GM10266 (cell line): ENCODE data around the gene MXD3.

Experiments used
- DNase-seq: peaks from one replicate; pipeline ENCODE4 v3.0.0; 2012; ENCODE audit errors: extremely low spot score
- TF ChIP-seq, protein P1 (sequence below): IDR thresholded peaks from 2 replicates; pipeline ENCODE4 v1.5.1; 2012; ENCODE audit warnings: mild to moderate bottlenecking, low read depth; ENCODE audit not compliant: control insufficient read depth, insufficient read depth; ENCODE audit errors: missing control alignments

Gene MXD3

GRCh38 chr5:177291735-177292134, 20.0 kb downstream of the MXD3 start:
- no peak for DNase-seq
- TF ChIP-seq, protein P1, sequence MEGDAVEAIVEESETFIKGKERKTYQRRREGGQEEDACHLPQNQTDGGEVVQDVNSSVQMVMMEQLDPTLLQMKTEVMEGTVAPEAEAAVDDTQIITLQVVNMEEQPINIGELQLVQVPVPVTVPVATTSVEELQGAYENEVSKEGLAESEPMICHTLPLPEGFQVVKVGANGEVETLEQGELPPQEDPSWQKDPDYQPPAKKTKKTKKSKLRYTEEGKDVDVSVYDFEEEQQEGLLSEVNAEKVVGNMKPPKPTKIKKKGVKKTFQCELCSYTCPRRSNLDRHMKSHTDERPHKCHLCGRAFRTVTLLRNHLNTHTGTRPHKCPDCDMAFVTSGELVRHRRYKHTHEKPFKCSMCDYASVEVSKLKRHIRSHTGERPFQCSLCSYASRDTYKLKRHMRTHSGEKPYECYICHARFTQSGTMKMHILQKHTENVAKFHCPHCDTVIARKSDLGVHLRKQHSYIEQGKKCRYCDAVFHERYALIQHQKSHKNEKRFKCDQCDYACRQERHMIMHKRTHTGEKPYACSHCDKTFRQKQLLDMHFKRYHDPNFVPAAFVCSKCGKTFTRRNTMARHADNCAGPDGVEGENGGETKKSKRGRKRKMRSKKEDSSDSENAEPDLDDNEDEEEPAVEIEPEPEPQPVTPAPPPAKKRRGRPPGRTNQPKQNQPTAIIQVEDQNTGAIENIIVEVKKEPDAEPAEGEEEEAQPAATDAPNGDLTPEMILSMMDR, result no peak

GRCh38 chr5:177290816-177291596, 20.7 kb downstream of the MXD3 start:
- no peak for DNase-seq
- TF ChIP-seq, protein P1, result no peak

DNA sequence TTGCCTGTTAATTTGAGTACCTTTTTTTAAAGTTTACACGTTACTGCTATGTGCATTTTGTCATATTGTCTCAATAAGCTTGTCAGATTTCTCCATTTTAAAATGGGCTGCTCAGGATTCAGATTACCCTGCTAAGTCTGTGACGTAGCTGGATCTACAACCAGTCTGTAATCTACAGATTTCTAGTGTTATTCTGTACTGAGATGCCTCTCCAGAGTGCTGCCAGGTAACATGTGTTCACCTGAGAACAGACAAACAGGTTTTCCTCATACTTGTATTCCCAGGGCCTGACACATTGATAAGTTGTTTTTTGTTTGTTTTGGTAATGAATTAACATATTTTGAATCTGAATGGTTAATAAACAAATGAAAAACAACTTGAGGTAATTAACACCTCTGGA, 23.5 kb downstream of the MXD3 start:
- DNase-seq, result no peak
- TF ChIP-seq, protein P1, result no peak

DNA sequence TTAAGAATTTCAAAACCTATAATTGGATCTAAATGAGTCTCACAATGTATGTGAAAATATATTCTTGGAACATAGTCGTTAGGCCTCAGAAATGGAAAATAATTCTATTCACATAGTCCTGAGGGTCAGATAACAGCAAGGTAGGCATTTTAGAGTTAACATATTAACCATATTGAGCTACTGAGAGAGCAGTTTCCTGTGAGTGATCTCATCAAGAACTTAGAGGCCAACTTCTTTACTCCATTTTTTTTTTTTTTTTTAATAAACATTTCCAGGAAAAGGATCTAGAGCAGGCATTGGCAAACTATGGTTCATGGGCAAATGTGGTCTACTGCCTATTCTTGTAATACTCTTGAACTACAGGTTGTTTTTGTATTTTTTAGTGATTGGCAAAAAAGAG, 34.8 kb downstream of the MXD3 start:
- TF ChIP-seq, protein P1, result no peak
- DNase-seq, result no peak

DNA sequence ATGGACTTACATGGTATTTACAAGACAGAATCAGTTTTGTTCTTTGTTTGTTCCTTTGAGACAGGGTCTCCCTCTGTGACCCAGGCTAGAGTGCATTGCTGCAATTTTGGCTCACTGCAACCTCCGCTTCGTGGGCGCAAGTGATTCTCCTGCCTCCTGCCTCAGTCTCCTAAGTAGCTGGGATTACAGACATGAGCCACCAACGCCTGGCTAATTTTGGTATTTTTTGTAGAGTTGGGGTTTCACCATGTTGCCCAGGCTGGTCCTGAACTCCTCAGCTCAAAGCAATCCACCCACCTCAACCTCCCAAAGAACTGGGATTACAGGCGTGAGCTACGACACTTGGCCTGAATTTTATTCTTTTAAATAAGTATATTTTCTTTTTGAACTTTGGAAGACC, 35.8 kb downstream of the MXD3 start:
- no peak for DNase-seq
- TF ChIP-seq, protein P1, result no peak

DNA sequence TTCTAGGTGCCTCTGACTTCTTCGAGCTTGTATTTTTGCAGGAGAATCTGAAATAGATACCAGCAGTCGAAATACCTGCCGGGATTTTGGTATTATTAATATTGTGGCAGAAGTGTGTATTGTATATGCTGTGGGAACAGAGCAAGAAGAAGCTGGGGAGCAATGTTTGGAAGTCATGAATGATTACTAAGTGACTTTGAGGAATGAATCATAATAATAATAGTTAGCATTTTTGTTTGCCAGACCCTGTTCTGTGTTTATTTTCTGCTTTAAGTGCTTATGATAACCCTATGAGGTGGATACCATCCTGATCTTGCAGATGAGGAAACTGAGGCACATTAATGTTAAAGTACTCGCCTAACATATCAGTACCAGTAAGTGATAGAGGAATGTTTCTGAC, 40.6 kb downstream of the MXD3 start:
- no peak for DNase-seq
- TF ChIP-seq, protein P1, result no peak

- TF ChIP-seq, protein P1, result no peak
- DNase-seq, result no peak
Observed at GRCh38 chr5:177270653-177271052, 41.0 kb downstream of the MXD3 start.
